ENCODE data around the gene ELL2. TPM values are rescaled to one million over a fixed set of nuclear protein-coding genes. Genes with fewer than 3 reads are reported as not detected.

ELL2 gene
- total and polyA plus RNA-seq, 12 donors: 10.5 to 68.2 (median 27.2) TPM

DNA sequence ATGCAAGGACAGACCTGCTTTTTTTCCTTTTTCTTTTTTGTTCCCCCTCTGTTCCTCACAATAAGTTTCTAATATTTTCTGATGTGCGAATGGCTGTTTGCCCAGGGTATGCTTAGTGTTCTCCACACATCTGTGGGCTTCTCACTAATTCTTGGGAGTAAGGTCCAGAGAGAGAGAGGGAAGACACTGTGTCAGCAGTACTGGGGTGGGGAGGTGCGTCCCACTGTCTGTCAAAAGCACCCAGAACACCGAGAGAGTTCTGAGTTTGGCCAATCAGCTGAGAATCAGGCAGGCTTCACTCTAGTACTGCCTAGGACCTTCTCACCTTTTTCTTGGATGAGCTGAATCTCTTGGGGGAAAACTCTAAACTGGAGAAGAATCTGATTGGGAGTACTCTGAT lies 61.8 kb downstream of the ELL2 start:
- intact Hi-C loops (cut with DNase I): loop anchor here in 3 of 10 donors (5.0 kb wide), 2 partner anchors 43 to 57 kb away; no protein-coding TSS in a partner anchor
- Histone ChIP-seq H3K9me3 (no peaks in the 10 kb centered on the region), H3K27me3 (no peaks in the 10 kb centered on the region), H3K36me3 (peaks cover 0 to 86% (median 10%) of the 10 kb centered on the region in 9 donors), H3K4me1 (peaks cover 0 to 36% (median 15%) of the 10 kb centered on the region in 9 donors), H3K4me3 (no peak overlapping the region), H3K27ac (peak overlapping the region in 5 of 10 donors; percentile 5 to 63 (median 49))
- no peak for DNase-seq
- WGBS, 2 donors: 65 to 76% methylated on average over 3 of the region's 3 CpGs
- peak in 6 of 8 donors; percentile 21 to 54 (median 36) for ATAC-seq
- TF ChIP-seq, protein P1, sequence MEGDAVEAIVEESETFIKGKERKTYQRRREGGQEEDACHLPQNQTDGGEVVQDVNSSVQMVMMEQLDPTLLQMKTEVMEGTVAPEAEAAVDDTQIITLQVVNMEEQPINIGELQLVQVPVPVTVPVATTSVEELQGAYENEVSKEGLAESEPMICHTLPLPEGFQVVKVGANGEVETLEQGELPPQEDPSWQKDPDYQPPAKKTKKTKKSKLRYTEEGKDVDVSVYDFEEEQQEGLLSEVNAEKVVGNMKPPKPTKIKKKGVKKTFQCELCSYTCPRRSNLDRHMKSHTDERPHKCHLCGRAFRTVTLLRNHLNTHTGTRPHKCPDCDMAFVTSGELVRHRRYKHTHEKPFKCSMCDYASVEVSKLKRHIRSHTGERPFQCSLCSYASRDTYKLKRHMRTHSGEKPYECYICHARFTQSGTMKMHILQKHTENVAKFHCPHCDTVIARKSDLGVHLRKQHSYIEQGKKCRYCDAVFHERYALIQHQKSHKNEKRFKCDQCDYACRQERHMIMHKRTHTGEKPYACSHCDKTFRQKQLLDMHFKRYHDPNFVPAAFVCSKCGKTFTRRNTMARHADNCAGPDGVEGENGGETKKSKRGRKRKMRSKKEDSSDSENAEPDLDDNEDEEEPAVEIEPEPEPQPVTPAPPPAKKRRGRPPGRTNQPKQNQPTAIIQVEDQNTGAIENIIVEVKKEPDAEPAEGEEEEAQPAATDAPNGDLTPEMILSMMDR (IDR thresholded peaks at IDR 0.05): no peak

DNA sequence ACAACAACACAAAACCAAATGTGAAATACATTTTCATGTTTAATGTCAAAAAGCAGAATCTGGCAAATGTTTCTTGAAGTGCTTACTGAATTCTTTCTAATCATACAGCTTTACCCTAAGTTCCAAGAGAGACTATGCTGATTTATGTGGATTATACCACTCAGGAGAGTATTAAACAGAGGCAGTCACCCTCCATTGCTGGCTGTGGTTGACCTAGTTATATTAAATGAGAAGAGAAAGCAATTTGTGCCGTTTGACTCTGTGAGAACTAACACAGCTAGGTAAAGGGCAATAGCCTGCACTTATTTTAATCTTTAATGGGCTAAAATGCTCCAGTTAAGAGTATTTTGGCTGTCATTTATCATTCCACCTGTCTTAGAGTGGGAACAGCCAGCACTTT lies 62.6 kb downstream of the ELL2 start:
- Histone ChIP-seq H3K27ac (peak overlapping the region in 2 of 10 donors; percentile 8 to 63), H3K4me1 (peaks cover 0 to 36% (median 16%) of the 10 kb centered on the region in 9 donors), H3K4me3 (no peak overlapping the region), H3K36me3 (peaks cover 0 to 86% (median 10%) of the 10 kb centered on the region in 9 donors), H3K27me3 (no peaks in the 10 kb centered on the region), H3K9me3 (no peaks in the 10 kb centered on the region)
- DNase-seq: no peak
- no peak for ATAC-seq
- intact Hi-C loops (cut with DNase I): loop anchor here in 1 of 10 donors (5.0 kb wide), 2 partner anchors 42 to 58 kb away; no protein-coding TSS in a partner anchor
- TF ChIP-seq, protein P1 (IDR thresholded peaks at IDR 0.05): no peak
- 55 to 60% methylated on average over 1 of the region's 1 CpG for WGBS, 2 donors

DNA sequence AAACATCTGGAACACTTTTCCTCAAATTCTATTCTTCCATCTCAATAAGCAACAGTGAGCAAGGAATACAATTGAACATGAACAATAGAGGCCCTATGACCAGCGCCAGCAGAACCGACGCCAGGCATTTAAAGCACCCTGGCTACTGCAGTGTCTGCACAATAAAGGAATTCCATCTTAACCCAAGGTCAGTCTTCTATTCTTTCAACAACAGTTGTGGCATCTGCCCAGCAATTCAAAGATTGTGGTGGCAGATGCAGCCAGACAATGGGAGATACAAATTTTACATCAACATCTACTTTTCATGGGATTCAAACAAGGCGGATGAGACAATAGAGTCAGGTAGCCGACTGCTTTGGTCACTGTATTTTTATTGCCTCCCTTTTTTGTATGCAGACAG lies 65.9 kb downstream of the ELL2 start:
- H3K4me1 ChIP-seq: peaks cover 0 to 33% (median 13%) of the 10 kb centered on the region in 9 donors
- H3K36me3 ChIP-seq: peaks cover 0 to 100% (median 18%) of the 10 kb centered on the region in 9 donors
- TF ChIP-seq, protein P1 (IDR thresholded peaks at IDR 0.05): no peak
- ATAC-seq (peak; percentile 23 to 68 (median 51)), DNase-seq (no peak)
- H3K27ac ChIP-seq: peak overlapping the region in 2 of 10 donors; percentile 8 to 22
- no peak overlapping the region for H3K4me3 ChIP-seq
- H3K27me3 ChIP-seq: no peaks in the 10 kb centered on the region
- intact Hi-C loops (cut with DNase I): loop anchor here in 1 of 10 donors (5.0 kb wide), 2 partner anchors 38 to 62 kb away; no protein-coding TSS in a partner anchor
- 53 to 61% methylated on average over 5 of the region's 5 CpGs for WGBS, 2 donors
- no peaks in the 10 kb centered on the region for H3K9me3 ChIP-seq

DNA sequence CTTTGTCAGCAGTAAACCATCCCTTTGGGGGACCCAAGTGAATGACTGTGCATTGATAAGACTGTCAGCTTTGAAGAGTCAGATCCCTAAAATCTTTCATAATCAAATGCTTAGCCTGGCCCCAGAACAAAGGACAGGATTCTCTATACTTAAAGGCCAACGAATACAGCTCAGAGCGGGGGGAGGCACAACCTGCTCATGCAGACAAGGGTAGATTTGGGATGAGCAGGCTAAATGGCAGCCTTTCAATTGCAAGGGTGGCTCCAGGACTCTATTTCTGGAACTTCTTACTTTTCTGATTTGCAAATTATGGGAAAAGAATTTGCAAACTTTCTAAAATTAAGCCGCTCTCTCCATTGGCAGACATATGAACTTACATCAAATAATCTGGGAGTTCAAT lies 66.4 kb downstream of the ELL2 start:
- no peak for DNase-seq
- Histone ChIP-seq H3K27me3 (no peaks in the 10 kb centered on the region), H3K4me3 (no peak overlapping the region), H3K27ac (peak overlapping the region in 2 of 10 donors; percentile 10 to 22), H3K9me3 (no peaks in the 10 kb centered on the region), H3K36me3 (peaks cover 0 to 100% (median 23%) of the 10 kb centered on the region in 9 donors), H3K4me1 (peaks cover 0 to 30% (median 11%) of the 10 kb centered on the region in 9 donors)
- intact Hi-C loops (cut with DNase I): loop anchor here in 1 of 10 donors (5.0 kb wide), 2 partner anchors 38 to 62 kb away; no protein-coding TSS in a partner anchor
- TF ChIP-seq, protein P1 (IDR thresholded peaks at IDR 0.05): no peak
- no peak for ATAC-seq
- 75 to 77% methylated on average over 3 of the region's 3 CpGs for WGBS, 2 donors

All from heart right ventricle (tissue), 16 donors.